SIG-M5 (cell line): Measurements from ENCODE around the gene FXYD7.
"Not testable (repeated sequence)": the region's sequence is repeated elsewhere in the genome, so short reads cannot be mapped to it uniquely, and the experiment has no call there.

Source experiments
- DNase-seq: peaks from one replicate; lab custom pipeline; 2025; lab: John Stamatoyannopoulos, UW

Gene FXYD7, protein sequence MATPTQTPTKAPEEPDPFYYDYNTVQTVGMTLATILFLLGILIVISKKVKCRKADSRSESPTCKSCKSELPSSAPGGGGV

DNA sequence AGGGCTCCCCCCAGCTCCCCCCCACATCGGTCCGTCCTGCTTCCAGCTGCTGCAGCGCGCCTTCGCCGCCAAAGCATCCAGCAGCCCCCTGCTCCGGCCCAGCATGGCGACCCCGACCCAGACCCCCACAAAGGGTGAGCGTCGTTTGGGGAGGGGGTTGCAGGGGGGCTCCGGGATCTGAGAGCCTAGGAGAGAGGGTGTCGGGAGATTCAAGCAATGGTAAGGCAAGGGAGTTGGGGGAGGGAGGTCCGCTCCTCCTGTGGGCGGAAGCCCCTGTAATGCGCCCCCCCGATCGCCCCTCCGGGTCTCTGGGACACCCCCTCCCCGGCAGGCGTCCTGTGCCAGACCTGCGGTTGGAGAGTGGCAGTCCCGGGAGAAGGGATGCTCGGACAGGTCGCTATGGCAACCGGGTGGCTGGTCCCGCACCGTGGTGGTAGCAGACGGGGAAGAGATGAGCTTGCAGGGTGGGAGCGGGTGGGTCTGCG, at the start of gene FXYD7:
TSS of gene FXYD7 (plus strand) at position 25 of the 485 bp plus-strand sequence. CDS start at position 104, 79 bp downstream.
- no peak for DNase-seq

DNA sequence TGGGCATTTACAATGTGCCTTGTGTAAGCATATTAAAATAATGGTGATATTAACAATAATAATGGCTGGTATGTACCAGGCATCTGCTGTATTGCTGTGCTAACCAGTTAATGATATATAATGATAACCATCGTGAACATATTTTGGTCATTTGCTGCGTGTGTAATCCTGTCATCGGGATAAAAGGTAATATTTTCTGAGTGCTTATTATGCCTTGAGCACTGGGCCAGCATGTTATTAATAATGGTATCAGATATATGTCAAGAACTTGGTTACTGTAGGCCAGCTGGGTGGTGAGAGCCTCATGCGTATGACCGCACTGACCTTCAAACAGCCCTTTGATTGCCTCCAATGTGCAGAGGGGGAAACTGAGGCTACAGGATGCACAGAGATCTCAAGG, 49.6 kb upstream of the FXYD7 start:
- DNase-seq, result no peak

DNA sequence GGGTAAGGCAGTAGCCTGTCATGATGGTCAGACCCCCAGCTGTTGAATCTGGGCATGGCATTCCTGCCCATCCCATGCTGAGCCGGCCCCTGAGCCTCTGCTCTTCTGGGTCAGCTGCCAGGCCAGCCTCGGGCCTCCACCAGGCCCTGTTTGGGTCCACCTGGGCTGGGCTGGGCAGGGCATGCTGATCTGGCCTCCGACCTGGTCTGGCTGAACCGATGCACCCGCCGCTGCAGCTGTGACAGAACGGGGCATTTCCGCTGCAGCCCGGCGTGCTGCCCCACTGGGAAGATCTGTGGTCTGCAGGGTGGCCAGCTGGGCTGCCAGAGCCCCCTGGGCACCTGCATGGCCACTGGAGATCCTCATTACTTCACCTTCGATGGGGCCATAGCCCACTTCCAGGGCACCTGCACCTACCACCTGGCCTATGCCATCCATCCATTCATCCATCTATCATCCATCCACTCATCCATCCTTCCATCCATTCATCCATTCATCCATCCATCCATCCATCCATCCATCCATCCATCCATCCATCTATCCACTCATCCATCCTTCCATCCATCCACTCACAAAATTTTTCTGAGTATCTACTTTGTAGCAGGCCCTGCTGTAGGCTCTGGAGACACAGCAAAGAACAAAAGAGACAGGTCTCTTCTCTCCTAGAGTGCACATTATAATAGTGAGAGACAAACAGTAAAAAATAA, 49.0 kb upstream of the FXYD7 start:
- DNase-seq, result no peak

DNA sequence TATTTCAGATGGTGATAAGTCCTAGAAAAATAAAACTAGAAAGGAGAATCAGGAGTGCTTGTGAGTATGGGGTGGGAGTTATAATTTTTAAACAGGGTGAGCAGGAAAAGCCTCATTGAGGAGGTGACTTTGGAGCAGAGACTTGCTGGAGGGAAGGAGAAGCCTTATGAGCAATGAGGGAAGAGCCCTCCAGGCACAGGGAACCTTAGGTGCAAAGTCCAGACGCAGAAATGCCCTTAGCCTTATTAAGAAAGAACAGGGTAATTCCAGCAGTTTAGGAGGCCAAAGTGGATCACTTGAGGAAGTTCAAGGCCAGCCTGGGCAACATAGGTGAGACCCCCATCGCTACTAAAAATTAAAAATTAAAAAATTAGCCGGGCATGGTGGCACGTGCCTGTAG, 48.4 kb upstream of the FXYD7 start:
- DNase-seq, result no peak

DNA sequence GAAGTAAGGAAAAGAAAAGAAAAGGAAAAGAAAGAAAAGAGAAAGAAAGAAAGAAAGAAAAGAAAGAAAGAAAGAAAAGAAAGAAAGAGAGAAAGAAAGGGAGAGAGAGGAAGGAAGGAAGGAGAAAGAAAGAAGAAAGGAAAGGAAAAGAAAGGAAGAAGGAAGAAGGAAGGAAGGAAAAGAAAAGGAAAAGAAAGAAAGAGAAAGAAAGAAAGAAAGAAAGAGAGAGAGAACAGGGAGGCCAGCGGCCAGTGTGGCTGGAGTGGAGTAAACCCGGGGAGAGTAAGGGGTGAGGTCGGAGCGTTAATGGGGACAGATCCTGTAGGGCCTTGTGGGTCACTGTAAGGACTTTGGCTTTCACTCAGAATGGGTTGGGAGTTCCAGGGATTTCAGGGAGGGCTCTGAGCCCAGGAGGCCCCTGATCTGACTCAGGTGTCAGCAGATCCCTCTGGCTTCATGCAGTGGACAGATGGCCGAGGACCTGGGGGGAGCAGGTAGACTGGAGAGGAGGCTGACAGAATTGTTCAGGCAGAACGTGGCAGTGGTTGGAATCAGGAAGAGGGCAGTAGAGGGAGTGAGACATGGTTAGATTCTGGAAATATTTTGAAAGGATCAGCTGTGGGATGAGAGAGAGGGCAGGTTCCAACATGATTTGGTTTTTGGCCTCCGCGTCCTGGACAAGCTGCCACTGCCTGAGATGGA, 47.2 kb upstream of the FXYD7 start:
- DNase-seq, result no peak

DNA sequence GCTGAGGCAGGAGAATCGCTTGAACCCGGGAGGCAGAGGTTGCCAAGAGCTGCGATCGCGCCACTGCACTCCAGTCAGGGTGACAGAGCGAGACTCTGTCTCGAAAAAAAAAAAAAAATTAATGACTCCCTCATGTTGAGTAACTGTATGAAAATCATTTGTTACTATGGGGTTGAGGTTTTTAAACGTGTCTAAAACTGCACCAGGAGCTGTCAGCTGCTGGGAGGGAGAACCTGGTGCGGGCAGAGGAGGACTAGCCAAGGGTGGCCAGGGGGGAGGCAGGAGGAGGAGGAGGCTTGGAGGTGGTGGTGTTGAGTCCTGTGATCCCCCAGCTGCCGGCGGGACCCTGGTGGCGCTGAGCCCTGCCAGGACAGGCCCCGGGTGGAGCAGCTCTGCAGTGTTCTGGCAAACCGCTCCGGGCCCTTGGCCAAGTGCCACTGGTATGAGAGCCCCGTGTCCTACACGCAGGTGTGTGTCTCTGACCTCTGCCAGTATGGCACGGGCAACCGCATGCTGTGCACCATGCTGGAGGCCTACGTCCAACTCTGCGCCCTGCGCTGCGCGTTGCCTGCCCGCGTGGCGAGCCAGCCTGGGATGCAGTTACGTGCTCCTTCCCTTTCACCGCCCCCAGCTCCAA, 44.5 kb upstream of the FXYD7 start:
- no peak for DNase-seq

DNA sequence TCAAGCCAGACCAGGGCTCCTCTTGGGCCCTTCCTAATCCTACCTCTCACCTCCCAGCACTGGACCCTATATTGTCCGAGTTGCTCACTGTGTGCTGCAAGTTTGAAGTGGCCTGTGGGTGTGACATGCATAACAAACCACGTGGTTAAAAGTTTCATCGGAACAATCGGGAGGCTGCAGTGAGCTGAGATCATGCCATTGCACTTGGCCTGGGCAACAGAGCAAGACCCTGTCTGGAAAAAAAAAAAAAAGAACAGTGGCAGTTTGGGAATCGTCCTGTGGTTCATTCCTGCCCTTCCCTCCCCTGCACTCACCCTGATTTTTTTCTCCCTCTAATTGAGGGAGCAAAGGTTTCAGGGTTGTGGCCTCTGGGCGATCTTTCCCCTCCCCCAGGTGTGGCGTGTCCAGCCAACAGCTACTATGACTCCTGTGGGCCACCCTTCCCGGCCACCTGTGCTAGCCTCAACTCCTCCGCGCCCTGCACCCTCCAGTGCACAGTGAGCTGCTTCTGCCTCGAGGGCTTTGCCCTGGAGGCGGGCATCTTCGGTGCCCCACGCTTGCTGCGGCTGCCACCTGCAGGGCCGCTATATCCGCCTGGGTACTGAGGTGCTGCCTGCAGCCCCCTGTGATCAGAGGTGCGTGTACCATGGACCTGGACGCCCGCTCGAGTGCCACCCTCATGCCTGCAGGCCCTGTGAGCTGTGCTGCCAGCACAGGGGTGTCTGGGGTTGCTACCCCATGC, 43.7 kb upstream of the FXYD7 start:
- DNase-seq, result no peak

DNA sequence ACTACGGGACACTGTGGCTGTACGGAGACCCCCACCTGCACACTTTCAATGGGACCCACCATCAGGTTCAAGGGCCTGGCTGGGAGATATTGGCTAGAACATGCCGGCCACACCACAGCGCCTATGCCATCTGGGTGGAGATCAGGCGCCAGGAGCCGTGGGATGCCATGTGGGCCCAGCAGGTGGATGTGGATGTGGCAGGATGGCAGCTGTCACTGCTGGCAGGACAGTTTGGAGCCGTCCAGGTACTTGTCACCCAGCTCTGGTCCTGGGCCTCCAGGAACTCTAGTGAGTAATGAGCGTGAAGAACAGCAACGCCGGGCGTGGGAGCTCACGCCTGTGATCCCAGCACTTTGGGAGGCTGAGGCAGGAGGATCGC, 43.2 kb upstream of the FXYD7 start:
- DNase-seq, result no peak

DNA sequence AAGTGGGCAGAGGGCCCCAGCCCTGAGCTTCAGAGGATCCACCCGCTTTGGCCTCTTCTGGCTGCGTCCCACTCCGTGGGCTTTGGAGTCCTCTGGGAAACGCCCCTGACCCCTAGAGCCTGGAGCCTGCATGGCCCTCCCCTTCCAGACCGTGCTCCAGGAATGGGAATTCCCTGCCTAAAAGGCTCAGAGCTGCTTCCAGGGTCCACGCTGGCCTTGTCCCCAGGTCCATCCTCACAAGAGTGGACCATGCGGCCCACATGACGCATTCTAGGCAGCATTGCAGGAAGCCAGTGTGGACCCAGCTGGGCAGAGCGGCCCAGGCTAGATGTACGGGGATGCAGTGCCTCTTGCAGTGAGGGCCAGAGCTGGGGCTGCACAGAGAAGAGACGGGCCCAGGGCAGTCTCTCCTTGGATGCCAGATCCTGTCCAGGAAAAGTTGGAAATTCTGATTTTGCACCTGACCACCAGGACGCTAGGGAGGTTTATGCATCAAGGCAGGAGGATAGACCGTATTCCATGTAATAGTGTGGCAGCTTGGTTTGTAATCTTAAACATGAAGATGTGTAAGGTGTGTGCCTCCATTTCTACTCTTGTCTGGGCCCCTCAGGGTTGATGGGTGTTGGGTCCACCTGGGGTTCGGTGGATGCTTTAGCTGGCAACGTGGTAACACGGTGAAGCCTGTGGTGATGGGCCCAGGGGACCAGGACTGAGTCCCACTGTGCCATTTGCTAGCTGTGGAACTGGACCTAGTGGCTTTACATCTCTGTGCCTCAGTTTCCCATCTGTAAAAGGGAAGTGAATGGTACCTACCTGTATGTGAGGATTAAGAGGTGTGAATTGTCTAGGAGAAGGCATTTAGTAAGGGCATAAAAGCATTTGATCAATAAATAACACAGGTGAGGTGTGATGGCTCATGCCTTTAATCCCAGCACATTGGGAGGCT, 42.2 kb upstream of the FXYD7 start:
- DNase-seq, result no peak

DNA sequence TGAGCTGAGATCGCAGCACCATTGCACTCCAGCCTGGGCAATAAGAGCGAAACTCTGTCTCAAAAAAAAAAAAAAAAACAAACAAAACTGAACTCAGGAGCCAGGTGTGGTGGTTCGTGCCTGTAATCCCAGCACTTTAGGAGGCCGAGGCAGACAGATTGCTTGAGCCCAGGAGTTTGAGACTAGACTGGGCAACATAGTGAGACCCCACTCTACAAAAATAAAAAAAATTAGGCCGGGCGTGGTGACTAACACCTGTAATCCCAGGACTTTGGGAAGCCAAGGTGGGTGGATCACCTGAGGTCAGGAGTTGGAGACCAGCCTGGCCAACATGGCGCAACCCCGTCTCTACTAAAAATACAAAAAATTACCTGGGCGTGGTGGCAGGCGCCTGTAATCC, 41.1 kb upstream of the FXYD7 start:
- not testable (repeated sequence) for DNase-seq

DNA sequence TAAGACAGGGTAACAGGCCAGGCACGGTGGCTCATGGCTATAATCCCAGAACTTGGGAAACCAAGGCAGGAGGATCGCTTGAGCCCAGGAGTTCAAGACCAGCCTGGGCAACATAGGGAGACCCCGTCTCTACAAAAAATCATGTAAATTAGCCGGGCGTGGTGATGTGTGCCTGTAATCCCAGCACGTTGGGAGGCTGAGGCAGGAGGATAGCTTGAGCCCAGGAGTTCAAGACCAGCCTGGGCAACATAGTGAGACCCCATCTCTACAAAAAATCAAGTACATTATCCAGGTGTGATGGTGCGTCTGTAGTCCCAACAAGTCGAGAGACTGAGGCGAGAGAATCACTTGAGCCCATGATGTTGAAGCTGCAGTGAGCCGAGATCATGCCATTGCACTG, 39.4 kb upstream of the FXYD7 start:
- not testable (repeated sequence) for DNase-seq

DNA sequence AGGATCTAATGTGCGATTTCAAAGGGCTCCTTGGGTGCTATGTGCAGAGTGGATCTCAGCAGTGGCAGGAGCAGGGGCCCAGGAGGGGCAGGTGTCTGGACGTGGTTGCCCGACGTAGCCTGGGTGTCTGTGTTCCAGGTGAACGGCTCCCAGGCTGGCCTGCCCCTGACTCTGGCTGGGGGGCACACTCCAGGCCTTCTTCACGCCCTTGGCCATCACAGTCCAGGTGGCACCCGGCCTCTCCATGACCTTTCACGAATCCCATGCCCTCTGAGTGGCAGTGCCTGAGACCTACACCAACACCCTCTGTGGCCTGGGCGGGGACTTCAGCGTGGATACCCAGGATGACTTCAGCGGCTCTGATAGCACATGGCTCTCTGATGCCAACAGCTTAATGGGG, 38.7 kb upstream of the FXYD7 start:
- DNase-seq, result no peak

DNA sequence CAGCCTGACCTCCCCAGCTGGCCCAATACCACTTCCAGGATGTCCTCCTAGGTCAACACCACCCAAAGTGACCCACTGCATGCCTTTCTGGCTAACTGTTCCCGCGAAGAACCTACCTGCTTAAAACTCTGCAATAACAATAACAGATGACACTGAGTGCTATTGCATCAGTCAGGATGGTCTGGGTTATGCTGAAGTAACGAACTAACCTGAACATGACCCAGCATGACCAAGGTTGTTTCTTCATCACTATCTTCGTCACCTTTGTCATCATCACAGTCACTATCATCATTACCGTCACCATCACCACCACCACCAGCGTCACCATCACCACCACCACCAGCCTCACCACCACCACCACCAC, 38.0 kb upstream of the FXYD7 start:
- no peak for DNase-seq

DNA sequence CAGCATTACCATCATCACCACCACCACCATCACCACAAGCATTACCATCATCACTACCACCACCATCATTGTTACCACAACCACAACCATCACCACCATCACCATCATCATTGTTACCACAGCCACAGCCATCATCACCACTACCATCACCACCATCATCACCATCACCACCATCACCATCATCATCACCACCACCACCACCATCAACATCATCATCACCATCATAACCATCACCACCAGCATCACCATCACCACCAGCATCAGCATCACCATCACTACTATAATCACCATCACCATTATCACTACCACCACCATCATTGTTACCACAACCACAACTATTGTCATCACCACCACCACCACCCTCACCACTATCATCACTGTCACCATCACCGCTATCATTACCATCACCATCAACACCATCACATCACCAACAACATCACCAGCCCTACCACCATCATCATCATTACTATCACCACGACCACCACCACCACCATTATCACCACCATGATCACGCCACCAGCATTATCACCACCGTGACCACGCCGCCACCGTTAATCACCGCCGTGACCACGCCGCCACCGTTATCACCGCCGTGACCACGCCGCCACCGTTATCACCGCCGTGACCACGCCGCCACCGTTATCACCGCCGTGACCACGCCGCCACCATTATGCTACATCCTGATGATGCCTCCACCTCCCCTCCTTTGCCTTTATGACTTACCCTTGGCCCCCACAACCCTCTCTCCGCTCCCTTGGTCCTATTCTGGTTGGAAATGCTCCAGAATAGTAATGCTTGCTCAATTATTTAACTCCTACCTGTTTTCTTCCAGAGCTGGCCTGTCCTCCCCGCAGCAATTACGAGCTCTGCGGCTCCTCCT, 37.4 kb upstream of the FXYD7 start:
- no peak for DNase-seq

DNA sequence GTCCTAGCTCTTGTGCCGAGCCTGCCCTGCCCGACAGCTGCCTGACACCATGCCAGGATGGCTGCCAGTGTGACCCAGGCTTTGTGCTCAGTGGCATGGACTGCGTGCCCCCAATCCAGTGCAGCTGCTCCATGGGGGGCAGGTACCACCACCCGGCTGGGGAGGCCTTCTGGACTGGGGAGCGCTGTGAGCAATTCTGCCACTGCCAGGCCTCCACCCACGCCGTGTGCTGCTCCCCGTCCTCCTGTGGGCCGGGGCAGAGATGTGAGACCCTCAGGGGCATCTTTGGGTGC, 36.8 kb upstream of the FXYD7 start:
- no peak for DNase-seq

DNA sequence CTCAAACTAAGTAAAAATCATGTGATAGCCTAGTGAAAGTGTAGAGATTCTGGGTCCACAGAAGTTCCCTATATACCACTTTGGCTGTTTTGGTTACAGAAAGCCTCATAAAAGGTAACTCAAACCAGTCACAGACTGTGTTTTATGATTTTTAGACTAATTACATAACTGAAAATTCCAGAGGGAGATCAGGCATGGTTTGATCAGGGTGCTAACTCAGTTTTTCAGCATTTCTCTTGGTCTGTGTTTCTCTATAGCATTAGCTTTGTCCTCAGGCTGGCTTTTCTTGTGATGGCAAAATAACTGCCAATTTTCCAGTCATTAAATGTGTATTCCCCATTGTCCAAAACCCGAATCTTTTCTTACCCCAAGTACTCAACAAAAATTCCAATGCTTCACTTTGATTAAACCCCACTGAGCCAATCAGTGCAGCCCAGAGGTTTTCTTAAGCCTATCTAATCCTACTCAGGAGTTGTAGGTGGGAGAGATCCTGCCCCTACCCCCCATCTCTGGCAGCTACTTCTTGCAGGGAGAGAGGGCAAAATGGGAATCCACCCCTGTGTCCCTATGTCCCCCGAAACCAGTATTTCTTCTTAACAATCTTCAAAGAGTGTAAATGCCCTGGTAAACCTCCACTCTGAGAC, 36.0 kb upstream of the FXYD7 start:
- no peak for DNase-seq

DNA sequence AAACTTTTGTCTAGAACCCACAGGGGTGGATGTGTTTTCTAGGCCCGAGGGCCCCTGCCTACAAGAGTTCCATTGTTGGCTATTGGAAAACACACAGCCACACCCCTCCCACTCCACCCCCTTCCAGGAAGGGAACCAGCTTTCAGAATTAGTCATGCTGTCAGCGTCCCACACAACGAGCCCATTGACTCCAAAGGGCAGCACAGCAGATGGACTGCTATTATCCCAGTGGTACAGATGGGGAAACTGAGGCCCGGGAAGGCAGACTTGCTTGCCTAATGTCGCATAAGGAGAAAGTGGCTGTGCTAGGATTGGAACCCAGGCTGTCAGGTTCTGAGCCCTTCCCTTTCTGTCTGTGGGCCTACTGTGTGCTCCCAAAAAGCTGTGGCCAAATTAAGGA, 35.5 kb upstream of the FXYD7 start:
- no peak for DNase-seq

DNA sequence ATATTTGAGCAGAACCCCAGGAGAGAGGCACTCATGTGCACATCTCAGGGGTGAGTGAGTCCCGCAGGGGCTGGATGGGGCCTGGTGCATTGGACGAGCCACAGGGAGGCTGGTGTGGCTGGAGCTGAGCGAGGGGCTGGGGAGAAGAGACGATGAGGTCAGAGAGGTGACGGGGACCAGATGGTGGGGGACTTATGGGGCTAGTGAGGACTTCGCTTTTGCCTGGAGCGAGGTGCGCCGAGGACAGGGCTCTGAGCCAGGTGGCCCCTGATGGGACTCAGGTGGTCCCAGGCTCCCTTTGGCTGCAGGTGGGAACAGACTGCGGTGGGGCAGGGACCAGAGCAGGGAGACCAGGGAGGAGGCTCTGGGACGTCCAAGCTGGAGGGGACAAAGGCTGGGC, 34.3 kb upstream of the FXYD7 start:
- DNase-seq, result no peak

DNA sequence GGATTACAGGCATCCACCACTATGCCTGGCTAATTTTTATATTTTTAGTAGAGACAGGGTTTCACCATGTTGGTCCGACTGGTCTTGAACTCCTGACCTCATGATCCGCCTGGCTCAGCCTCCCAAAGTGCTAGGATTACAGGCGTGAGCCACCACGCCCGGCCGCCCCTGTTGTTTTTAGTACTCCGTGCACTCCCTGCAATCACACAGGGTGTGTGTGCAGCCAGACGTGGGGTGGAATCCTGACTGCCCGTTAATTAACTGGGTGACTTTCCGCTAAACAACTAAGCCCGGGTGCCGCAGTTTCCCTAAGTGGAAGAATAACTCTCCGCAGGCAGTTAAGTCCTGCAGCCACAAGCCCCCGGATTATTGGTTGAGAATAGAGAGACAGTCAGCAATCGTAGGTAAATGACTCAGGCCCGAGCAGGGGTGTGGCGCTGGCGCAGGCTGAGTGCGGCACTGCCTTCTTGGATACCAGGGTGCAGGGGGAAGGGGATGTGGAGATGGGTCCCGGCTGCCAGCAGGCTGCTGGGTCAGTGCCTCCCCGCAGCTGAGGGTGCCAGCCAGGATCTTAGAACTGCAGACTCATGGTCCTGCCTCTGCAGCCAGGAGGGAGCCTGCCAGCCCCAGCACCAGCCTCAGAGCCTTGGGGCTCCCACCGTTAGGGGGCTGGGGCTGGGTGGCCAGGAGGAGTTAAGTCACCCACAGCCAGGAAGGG, 33.5 kb upstream of the FXYD7 start:
- DNase-seq, result no peak
